Fibroblast of lung (primary cell): Measurements from ENCODE around the gene TBRG4.

Source experiments
- CTCF ChIP-seq, 2 donors: IDR thresholded peaks in 1 of 2; conservative IDR thresholded peaks in 1 of 2; 1 replicate in 1 of 2; 2 replicates in 1 of 2; pipeline ENCODE4 v1.5.1; 2011 to 2012; ENCODE audit warnings: low read length in 2 of 2, control low read depth in 1 of 2, inconsistent platforms in 1 of 2, low read depth in 1 of 2, mild to moderate bottlenecking in 1 of 2
- EZH2 ChIP-seq: IDR thresholded peaks from 2 replicates; pipeline ENCODE4 v1.5.1; 2012; ENCODE audit warnings: low read length, control low read depth, mild to moderate bottlenecking; ENCODE audit errors: missing control alignments

GRCh38 chr7:45066409-45066808, 45.1 kb downstream of the TBRG4 start:
- no peak for TF ChIP-seq CTCF (conservative IDR thresholded peaks at IDR 0.05 in 1 of 2, IDR thresholded peaks at IDR 0.05 in 1 of 2; ENCODE audit: low read depth in 1 of 2, low read length in 2 of 2)
- TF ChIP-seq EZH2, result no peak
